K562 (cell line): ENCODE results near the gene CHORDC1. TPM values are rescaled to one million over a fixed set of nuclear protein-coding genes. Genes with fewer than 3 reads are reported as not detected.

Source experiments
- ATF7 ChIP-seq: fragments of 450-650 bp; IDR thresholded peaks from 2 replicates; pipeline ENCODE4 v1.7.1; 2014; ENCODE audit warnings: mild to moderate bottlenecking, moderate library complexity
- FOXA3 ChIP-seq, 2 experiments: fragments of 450-650 bp in 1 of 2; sonication (generic) in 1 of 2; formaldehyde crosslinking; IDR thresholded peaks in 1 of 2; conservative IDR thresholded peaks in 1 of 2; 2 replicates each; pipeline versions ENCODE4 v1.4.0 to v1.8.0; 2020 to 2022; ENCODE audit warnings: mild to moderate bottlenecking in 2 of 2, missing genetic modification reagents in 1 of 2
- FOXK2 ChIP-seq, 2 experiments: fragments of 450-650 bp; IDR thresholded peaks in 1 of 2; conservative IDR thresholded peaks in 1 of 2; 2 replicates each; pipeline ENCODE4 v1.6.1; 2016; ENCODE audit warnings: low read depth in 2 of 2, mild to moderate bottlenecking in 1 of 2
- HDGF ChIP-seq: fragments of 450-650 bp; IDR thresholded peaks from 2 replicates; pipeline ENCODE4 v1.6.1; 2016
- LEF1 ChIP-seq: fragments of 450-650 bp; IDR thresholded peaks from 2 replicates; pipeline ENCODE4 v1.6.1; 2016; ENCODE audit warnings: mild to moderate bottlenecking
- MLLT1 ChIP-seq, 2 experiments: fragments of 450-650 bp; IDR thresholded peaks; 2 replicates each; pipeline ENCODE4 v1.6.1; 2016
- MTA3 ChIP-seq: fragments of 450-650 bp; formaldehyde crosslinking; IDR thresholded peaks from 2 replicates; pipeline ENCODE4 v1.6.1; 2017; ENCODE audit warnings: mild to moderate bottlenecking, borderline replicate concordance
- POLR2G ChIP-seq: fragments of 200-400 bp; formaldehyde crosslinking; IDR thresholded peaks from 2 replicates; pipeline ENCODE4 v1.6.1; 2017; ENCODE audit warnings: low read depth, mild to moderate bottlenecking, antibody characterized with exemption, low read length, moderate library complexity
- SMAD4 ChIP-seq: fragments of 250-450 bp; sonication (Bioruptor Pico); conservative IDR thresholded peaks from 2 replicates; pipeline ENCODE4 v1.8.0; 2021; ENCODE audit warnings: inconsistent platforms, mild to moderate bottlenecking, moderate library complexity
- TAF9B ChIP-seq: fragments of 450-650 bp; IDR thresholded peaks from 2 replicates; pipeline ENCODE4 v1.6.1; 2018; ENCODE audit warnings: mild to moderate bottlenecking; ENCODE audit not compliant: partially characterized antibody
- ZNF592 ChIP-seq: fragments of 450-650 bp; IDR thresholded peaks from 2 replicates; pipeline ENCODE4 v1.6.1; 2017; ENCODE audit warnings: antibody characterized with exemption, mild to moderate bottlenecking
- polyA plus RNA-seq, 8 experiments: library from polyadenylated mRNA; depleted of rRNA in 4 of 8; stranded (reverse) in 5 of 8; unstranded in 3 of 8; fragments of >200 nt; fragmentation: Nextera tagmentation in 2 of 8; fragmentation: Illumina TruSeq in 1 of 8; extraction: Ambion mirVana in 2 of 8; extraction: Trizol in 1 of 8; gene quantifications; 2 replicates each; pipeline versions ENCODE4 v1.2.1 to v1.2.3, GENCODE V29; 2011 to 2014; ENCODE audit warnings: inconsistent platforms in 1 of 8, missing spikeins in 1 of 8
- total RNA-seq, 7 experiments: library from RNA; depleted of rRNA in 6 of 7; stranded (reverse); fragments of >200 nt in 6 of 7; fragmentation: Illumina TruSeq in 2 of 7; extraction: Trizol in 2 of 7; gene quantifications; 2 replicates each; pipeline versions ENCODE4 v1.2.1 to v1.2.3, GENCODE V29; 2011 to 2021; ENCODE audit warnings: low replicate concordance in 1 of 7

CHORDC1 gene
- total and polyA plus RNA-seq, 9 of the 15 experiments (the other 6 are each of a cell fraction or from before 2014, with no cell fraction given) = 68.7 to 148 (median 112) TPM

- TF ChIP-seq MLLT1 (IDR thresholded peaks at IDR 0.05) (peak in 1 of 2 experiments; percentile 72; a peak in 2 of 4 replicates), MTA3 (peak; percentile 51; the same call in 1 of the 2 replicates), SMAD4 (CRISPR knock-in tag) (0 out of 2 replicates have a peak, but pooled peaks have one; percentile 38), FOXA3 (CRISPR knock-in tag; conservative IDR thresholded peaks at IDR 0.05 in 1 of 2, IDR thresholded peaks at IDR 0.05 in 1 of 2) (peak; percentile 33 to 61; a peak in 2 of 4 replicates), LEF1 (peak; percentile 72), TAF9B (peak; percentile 35), POLR2G (peak; percentile 35; the same call in 1 of the 2 replicates), HDGF (0 out of 2 replicates have a peak, but pooled peaks have one; percentile 22), FOXK2 (conservative IDR thresholded peaks at IDR 0.05 in 1 of 2, IDR thresholded peaks at IDR 0.05 in 1 of 2; ENCODE audit: low read depth in 2 of 2) (peak; percentile 31 to 75; a peak in 2 of 4 replicates), ZNF592 (0 out of 2 replicates have a peak, but pooled peaks have one; percentile 49), ATF7 (peak; percentile 37; the same call in 1 of the 2 replicates)
Observed at GRCh38 chr11:90239967-90240636, 17.3 kb upstream of the CHORDC1 start (continued).
